Stimulated activated CD4-positive, alpha-beta T cell treated with anti-CD3 and anti-CD28 coated beads, Interleukin-12 subunit alpha, Interleukin-12 subunit beta, amount 100 ng/mL, for 24 hours (primary cell): ENCODE measurements around the gene FOXI1.

Experiments used
- DNase-seq, 2 experiments: peaks; one replicate each; pipeline ENCODE4 v3.0.0-alpha.2; 2020; ENCODE audit warnings: low read depth in 2 of 2

The FOXI1 gene

DNA sequence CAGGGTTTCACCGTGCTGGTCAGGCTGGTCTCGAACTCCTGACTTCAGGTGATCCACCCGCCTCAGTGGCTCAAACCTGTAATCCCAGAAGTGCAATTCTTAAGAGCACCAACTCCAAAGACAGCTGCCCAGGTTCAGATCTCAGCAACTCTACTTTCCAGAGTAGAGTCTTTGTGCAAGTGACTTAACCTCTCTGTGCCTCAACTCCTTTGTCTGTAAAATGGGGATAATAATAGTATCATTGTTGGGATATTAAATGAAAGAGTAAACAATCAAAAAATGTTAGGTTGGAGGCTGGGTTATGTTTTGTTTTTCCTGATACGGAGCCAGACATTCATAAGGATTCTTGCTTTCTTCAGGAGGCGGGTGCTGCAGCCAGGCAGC, 45.0 kb downstream of the FOXI1 start:
- DNase-seq: no peak

DNA sequence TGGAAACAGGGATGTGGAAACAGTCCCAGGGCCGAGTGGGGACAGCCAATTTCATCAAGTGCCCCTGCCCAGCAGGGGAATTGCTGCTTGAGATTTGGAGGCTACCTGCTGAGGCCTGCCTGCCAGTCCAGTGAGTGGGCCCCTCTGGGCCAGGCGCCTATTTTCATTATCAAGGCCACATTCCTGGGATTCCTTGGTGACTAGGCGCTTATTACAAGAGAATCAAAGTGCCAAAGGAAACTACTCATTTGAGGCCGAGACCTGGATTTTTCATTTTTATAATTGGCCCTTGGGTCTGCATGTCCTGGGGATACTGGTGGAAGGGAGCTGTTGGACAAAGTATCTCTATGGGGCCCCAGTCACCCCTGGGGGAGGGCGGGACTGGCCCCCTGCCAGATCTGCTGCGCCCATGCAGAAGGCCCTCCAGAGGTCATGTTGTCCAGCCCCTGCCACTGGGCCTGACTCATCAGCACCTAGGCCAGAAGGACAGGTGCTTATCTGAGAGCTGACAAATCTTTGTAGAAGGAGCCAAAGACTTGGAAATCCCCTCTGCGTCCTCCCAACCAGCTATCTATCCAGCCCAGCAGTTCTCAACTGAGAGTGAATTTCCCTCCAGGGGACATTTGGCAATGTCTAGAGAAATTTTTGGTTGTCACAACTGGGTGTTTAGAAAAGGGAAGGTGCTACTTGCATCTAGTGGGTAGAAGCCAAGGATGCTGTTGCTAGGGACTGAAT, 45.6 kb downstream of the FOXI1 start:
- no peak for DNase-seq

DNA sequence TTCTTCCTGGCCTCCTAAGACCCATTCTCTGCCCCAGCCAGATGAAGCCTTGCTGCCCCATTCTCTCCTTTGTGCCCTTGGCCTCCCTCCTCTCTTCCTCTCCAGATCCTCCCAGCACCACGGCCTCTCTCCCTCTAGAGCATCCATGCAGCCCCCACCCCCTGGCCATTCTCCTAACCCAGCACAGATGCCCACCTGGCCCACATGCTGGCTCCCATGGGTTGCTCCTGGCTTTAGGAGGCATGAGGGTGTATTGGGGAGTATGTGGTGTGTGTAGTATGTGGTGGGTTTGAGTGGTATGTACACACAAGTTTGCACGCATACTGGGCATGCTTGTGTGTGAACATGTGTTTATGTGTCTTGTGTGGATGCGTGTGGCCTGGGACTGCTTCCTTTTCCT, 47.1 kb downstream of the FOXI1 start:
- no peak for DNase-seq

DNA sequence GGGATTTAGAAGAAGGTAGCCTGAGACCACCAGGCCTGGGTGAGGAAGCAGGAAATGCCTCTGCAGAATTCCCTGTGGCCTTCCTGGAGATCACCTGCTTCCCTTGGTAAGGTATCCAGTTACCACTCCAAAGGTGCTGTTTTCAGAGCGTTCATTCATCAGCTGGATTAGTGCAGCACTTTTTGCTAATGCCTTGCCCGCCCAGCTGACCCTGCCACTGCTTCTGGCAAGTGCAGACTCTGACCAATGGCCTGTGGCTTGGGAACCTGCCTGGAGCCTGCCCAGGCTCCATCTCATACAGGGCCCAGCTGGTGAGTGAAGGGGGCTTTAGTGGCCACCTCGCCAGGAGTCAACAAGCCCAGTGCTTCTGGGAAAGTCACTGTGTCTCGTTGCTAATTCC, 48.6 kb downstream of the FOXI1 start:
- no peak for DNase-seq

DNA sequence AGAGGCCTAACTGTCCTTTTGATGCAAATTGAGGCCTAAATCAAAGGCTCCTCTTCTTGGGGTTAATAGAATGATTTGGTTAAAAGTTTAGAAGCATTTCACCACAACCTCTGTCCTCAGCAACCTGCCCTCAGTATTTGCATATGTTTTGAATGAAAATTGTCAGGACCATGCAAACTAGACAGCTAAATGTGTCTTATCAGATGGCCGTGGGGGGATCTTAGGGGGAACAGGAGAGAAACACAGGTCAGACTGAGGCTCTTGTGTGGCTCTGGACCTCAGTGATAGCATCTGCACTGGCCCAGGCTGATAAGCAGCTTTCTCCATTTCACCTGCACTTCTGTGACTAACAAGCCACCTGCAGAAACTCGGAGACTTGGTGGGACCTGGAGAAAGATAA, 49.0 kb downstream of the FOXI1 start:
- no peak for DNase-seq

DNA sequence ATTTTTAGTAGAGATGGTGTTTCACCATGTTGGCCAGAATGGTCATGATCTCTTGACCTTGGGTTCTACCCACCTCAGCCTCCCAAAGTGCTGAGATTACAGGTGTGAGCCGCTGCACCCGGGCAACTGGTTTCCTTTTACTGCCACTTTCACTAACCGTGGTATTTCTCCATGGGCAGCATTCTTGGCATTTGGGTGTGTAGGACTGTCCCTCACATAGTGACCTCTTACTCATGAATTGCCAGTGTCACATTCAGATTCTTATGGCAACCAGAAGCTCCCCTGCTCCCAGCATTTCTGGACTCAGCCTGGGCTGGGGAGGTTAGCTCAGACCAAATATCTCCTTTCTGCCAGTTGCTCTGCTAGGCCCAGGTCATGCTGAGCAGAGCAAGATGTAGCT, 50.1 kb downstream of the FOXI1 start:
- DNase-seq: no peak

DNA sequence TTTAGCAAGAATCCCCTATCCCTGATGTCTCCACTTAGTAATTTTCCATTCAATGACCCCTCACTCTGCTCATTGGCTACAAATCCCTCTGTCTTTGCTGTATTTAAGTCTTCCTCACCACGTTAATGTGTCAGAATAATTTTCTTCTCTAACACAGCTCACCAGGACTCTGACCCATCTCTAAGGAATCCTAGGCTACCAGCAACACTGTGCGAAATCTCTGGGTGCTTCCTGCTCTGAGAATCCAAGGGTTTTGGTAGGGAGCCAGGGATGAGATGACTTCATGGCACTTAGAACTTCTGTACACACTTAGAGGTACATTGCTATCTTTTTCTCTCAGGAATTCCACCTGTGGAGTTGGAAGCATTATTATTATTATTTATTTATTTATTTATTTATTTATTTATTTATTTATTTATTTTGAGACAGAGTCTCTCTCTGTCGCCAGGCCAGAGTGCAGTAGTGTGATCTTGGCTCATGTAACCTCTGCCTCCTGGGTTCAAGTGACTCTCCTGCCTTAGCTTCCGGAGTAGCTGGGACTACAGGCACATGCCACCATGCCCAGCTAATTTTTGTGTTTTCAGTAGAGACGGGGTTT, 53.5 kb downstream of the FOXI1 start:
- DNase-seq: no peak
